HG03354 (cell line): Measurements from ENCODE around the gene ATXN1L.
"Not testable (repeated sequence)": the region's sequence is repeated elsewhere in the genome, so short reads cannot be mapped to it uniquely, and the experiment has no call there.

Experiments used
- ATAC-seq: cut with Tn5 transposase; IDR thresholded peaks from one replicate; pipeline ENCODE4 v1.9.1; 2021; ENCODE audit warnings: mild to moderate bottlenecking; ENCODE audit not compliant: unreplicated experiment, poor library complexity, severe bottlenecking

The ATXN1L gene

GRCh38 chr16:71845639-71846430 is at the start of gene ATXN1L:
TSS of gene ATXN1L (plus strand) at chr16:71845976. CDS start at chr16:71849741, 3,765 bp downstream.
- ATAC-seq, result peak; percentile 74

DNA sequence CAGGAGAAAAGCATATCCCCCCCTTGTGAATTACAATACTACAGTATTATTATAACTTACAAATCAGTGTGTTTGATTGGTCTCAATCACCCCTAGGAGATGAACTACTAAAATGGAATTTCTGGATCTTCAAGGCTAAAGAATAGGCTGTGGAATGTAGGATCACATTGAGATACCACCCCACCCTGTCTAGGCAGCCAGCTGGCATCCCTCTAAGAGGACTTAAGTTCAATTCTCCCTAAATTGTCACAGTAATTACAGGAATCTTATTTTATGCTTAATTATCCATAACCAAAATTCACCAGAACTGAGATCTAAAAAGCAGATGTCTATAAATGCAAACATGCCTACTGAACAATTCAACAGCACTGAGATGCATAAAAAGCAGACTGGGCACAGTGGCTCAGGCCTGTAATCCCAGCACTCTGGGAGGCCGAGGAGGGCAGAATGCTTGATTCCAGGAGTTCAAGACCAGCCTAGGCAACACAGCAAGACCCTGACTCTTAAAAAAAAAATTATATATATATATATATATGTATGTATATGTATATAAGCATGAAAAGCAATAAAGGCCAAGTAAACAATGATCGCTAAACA is 49.2 kb upstream of the ATXN1L start:
- ATAC-seq, result no peak

- no peak for ATAC-seq
Measured at GRCh38 chr16:71803305-71803690, 42.5 kb upstream of the ATXN1L start.

GRCh38 chr16:71807905-71808592 is 37.7 kb upstream of the ATXN1L start:
- ATAC-seq, result peak; percentile 37

DNA sequence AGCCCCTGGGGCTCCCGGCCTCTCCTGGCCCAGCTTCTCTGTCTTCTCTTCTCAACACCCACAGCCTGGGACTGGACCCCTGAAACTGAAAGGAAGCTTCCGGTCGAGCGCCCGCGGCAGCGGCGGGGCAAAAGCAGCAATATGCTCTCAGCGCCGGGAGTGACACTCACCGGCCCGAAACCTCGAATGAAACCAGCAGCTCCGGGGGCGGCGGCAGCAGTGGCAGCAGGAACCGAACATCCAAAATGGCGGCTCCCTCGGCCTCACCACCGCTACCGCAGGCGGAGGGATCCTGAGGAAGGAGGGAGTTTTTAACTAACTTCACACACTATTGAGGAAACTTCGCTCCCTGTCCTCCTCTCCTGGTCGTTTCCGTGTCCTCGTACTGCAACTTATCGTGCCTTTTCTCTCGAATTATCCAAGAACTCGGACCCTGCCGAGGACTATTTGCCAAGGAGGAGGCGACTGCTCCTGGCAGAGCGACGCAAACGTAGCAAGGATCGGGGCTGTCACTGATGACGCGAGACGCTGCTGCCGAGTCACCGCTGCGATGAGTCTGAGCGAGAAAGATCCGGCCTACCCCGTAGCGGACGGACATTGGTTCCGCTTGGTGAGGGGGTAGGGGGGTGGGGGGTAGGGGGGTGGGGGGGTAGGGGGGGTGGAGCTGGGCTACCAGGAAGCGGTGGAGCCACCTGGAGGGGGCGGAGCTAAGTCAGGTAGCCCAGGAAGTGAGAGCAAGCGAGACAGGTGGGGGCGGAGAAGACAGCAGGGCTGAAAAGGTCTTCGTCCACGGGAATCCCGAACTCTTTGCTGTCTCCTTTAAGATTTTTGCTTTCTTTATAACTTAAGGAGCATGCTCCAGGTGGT is 37.0 kb upstream of the ATXN1L start, which contains the start of gene AP1G1:
TSS of gene AP1G1 (minus strand) at position 242 of the 867 bp plus-strand sequence. CDS start 19,355 bp downstream, outside the sequence.
- ATAC-seq, result peak; percentile 78

- ATAC-seq, result not testable (repeated sequence)
Measured at GRCh38 chr16:71810155-71810530, 35.6 kb upstream of the ATXN1L start.

GRCh38 chr16:71811261-71811803 is 34.4 kb upstream of the ATXN1L start:
- no peak for ATAC-seq

DNA sequence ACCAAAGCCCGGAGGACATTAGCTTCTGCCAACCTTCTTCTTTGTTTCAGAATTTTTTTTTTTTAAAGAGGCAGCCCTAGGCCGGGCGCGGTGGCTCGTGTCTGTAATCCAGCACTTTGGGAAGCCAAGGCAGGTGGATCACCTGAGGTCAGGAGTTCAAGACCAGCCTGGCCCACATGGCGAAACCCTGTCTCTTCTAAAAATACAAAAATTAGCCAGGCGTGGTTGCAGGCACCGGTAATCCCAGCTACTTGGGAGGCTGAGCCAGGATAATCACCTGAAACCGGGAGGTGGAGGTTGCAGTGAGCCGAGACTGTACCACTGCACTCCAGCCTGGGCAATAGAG is 28.6 kb upstream of the ATXN1L start:
- peak; percentile 11 for ATAC-seq

- no peak for ATAC-seq
Measured at GRCh38 chr16:71826533-71827017, 19.2 kb upstream of the ATXN1L start.

DNA sequence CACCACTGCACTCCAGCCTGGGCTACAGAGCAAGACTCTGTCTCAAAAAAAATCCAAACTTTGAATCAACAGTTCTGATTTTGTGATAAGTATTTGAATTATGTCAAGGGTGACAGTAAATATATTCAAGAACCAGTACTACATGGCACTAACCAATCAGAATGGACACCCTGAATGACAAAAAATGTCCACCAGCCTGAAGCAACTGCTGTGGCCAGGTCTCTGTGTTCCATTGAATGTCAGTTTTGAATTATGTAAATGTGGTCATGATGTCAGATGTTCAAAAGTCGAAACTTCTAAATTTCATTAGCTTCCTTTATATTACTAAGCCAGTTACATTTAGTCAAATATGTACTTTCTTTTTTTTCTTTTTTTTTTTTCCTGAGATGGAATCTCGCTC is 15.4 kb upstream of the ATXN1L start:
- ATAC-seq, result no peak

- ATAC-seq, result not testable (repeated sequence)
Measured at GRCh38 chr16:71831698-71832097, 14.1 kb upstream of the ATXN1L start.

DNA sequence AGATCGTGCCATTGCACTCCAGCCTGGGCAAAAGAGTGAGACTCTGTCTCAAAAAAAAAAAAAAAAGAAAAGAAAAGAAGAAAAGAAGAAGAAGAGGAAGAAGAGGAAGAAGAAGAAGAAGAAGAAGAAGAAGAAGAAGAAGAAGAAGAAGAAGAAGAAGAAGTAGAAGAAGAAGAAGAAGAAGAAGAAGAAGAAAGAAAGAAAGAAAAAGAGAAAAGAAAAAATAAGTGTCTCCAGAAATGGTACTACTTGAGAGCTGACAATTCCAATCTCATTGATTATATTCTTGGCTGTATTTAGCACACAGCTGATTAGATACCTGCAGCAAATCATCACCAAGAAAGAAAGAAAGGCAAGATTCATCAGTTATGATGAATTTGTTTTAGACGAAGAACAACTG is 13.7 kb upstream of the ATXN1L start:
- not testable (repeated sequence) for ATAC-seq

DNA sequence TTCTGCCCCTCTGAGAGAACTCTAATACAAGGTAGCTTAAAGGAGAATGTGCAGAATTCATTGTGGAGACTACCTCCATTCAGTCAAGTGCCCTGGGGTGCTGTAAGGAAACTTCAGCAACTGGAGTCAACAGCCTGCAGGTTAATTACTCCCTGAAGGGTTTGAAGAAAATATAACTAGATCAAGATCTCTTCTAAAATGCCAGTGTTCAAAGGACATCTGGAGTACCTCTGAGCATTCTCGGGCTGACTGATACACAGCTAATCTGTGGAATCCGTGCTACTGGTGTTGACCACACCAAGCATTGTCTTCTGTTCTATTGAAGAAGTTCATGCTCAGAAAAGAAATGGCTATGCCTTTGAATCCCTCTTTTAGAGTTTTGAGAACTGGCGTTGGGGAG is 11.5 kb upstream of the ATXN1L start:
- ATAC-seq, result no peak

GRCh38 chr16:71837150-71837549 is 8.6 kb upstream of the ATXN1L start:
- ATAC-seq, result no peak

GRCh38 chr16:71840052-71840451 is 5.7 kb upstream of the ATXN1L start:
- ATAC-seq, result no peak

- no peak for ATAC-seq
Measured at GRCh38 chr16:71843572-71843971, 2.2 kb upstream of the ATXN1L start.

DNA sequence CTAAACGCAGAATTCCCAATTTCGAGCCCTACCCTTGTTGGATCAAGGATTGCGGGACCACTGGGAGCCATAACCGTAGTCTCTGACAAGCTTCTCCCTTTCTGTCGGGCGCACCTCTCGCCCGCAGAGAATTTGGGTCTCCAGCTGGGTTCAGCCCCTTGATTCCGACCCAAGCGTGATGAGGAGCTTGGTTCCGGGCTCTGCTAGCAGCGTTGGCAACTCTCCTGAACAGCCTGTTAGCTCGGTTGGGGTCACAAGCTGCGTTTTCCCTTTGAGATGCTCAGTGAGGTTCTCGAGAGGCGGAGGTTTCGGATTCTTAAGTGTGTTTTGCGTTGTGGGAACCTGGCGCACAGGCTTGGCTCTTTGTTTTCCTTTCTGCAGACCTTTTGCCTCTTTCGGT is 655 bp downstream of the ATXN1L start:
- no peak for ATAC-seq

DNA sequence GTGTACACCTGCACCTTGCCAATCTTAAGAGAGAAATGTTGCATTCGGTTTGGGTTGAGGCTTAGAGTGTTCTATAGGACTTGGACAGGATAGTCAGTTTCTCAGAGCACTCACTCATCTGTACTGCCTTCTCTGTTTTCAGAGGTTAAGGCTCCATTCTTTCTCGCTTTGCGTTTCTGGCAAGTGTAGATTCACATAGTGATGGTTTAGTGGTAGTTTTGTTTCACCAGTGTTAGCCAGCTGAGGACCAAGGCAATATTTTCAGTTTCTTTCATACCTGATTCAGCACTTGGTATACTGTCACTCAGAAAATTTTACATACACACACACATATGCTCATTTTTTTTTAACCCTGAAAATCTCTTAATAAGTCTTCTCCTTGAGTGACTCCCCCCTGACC is 1.3 kb downstream of the ATXN1L start:
- no peak for ATAC-seq

GRCh38 chr16:71848622-71849021 is 2.8 kb downstream of the ATXN1L start:
- ATAC-seq, result no peak

- ATAC-seq, result no peak
Measured at GRCh38 chr16:71851746-71852145, 6.0 kb downstream of the ATXN1L start.
